NCI-H524 treated with DMSO at 0.1 percent for 48 hours (cell line): ENCODE results near the gene POLE2.
"Not testable (repeated sequence)": the region's sequence is repeated elsewhere in the genome, so short reads cannot be mapped to it uniquely, and the experiment has no call there.

Experiments used
- DNase-seq: peaks from one replicate; lab custom pipeline; 2025; lab: John Stamatoyannopoulos, UW

The POLE2 gene

GRCh38 chr14:49619273-49619672, 68.7 kb downstream of the POLE2 start:
- not testable (repeated sequence) for DNase-seq

- no peak for DNase-seq
Observed at GRCh38 chr14:49617852-49618519, 70.0 kb downstream of the POLE2 start.

GRCh38 chr14:49615776-49616175, 72.2 kb downstream of the POLE2 start:
- no peak for DNase-seq

GRCh38 chr14:49614196-49614595, 73.8 kb downstream of the POLE2 start:
- no peak for DNase-seq

GRCh38 chr14:49612671-49613070, 75.3 kb downstream of the POLE2 start:
- DNase-seq = no peak

GRCh38 chr14:49612251-49612650, 75.8 kb downstream of the POLE2 start:
- no peak for DNase-seq

GRCh38 chr14:49607583-49607982, 80.4 kb downstream of the POLE2 start:
- no peak for DNase-seq

- peak; percentile 67 for DNase-seq
Observed at GRCh38 chr14:49598485-49599300, 89.3 kb downstream of the POLE2 start, which contains the start of gene LRR1. TSS of gene LRR1 (plus strand) at chr14:49598940. CDS start at chr14:49599021, 81 bp downstream.

GRCh38 chr14:49598189-49598484, 89.9 kb downstream of the POLE2 start:
- no peak for DNase-seq

GRCh38 chr14:49594347-49595091, 93.5 kb downstream of the POLE2 start:
- DNase-seq = no peak
